GM21381 (cell line): Measurements from ENCODE around the gene GRB10.
"Not testable (repeated sequence)": the region's sequence is repeated elsewhere in the genome, so short reads cannot be mapped to it uniquely, and the experiment has no call there.

Experiments used
- ATAC-seq: cut with Tn5 transposase; IDR thresholded peaks from one replicate; pipeline ENCODE4 v1.9.1; 2021; ENCODE audit warnings: mild to moderate bottlenecking, moderate library complexity; ENCODE audit not compliant: unreplicated experiment

The GRB10 gene

DNA sequence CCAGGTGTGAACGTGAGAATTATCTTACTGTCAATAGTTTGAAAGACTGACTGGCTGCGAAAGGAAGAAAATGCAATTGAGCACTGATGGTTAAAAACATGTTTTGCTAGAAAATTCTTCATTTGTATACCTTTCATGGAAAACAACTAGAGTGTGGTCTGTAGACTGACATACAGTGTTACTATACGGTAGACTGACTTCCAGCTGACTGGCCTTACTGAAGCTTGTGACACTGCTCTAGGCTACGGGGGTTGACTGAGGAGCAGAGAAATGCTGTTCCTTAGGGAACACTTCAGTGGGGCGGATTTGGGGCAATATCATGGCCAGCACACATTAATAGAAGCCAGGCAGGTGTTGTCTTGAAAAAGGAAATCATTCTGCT lies 191.6 kb downstream of the GRB10 start:
- no peak for ATAC-seq

- ATAC-seq = no peak
Observed at GRCh38 chr7:50590535-50590934, 192.2 kb downstream of the GRB10 start.

GRCh38 chr7:50589364-50589763 lies 193.3 kb downstream of the GRB10 start:
- no peak for ATAC-seq

- ATAC-seq = no peak
Observed at GRCh38 chr7:50588937-50589336, 193.8 kb downstream of the GRB10 start.

DNA sequence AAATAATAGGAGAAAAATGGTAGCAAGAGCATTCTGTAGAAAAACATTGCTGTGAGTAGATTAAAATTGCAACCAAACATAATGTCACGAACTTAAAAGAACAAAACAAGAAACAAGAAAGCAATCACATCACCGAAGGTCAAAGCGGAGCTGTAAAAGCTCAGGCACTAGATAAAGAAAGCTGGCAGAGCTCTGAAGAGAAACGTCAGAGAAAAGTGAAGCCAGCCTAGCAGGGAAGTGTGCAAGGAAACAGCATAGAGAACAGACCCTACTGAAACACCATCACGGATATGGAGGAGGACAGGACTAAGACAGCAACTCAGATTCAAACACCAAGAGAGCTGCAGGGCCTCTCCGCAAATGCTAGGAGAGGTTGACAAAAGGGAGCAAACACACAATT lies 195.0 kb downstream of the GRB10 start:
- ATAC-seq = no peak

- no peak for ATAC-seq
Observed at GRCh38 chr7:50584793-50585408, 197.8 kb downstream of the GRB10 start.

- ATAC-seq = no peak
Observed at GRCh38 chr7:50584386-50584785, 198.3 kb downstream of the GRB10 start.

- ATAC-seq = not testable (repeated sequence)
Observed at GRCh38 chr7:50583295-50583694, 199.4 kb downstream of the GRB10 start.

DNA sequence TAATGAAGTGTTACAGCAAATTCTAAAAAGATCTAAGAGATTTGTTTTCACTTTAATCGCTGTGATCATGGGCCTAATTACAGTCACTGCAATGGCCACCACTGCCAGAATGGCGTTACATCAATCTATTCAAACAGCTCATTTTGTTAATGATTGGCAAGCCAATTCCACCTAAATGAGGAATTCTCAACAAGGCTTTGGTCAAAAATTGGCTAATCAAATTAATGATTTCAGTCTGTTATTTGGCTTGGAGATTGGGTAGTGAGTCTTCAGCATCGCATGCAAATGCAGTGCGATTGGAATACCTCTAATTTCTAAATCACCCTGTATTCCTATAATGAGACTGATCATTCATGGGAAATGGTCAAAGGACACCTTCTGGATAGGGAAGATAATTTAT lies 200.4 kb downstream of the GRB10 start:
- ATAC-seq = not testable (repeated sequence)

DNA sequence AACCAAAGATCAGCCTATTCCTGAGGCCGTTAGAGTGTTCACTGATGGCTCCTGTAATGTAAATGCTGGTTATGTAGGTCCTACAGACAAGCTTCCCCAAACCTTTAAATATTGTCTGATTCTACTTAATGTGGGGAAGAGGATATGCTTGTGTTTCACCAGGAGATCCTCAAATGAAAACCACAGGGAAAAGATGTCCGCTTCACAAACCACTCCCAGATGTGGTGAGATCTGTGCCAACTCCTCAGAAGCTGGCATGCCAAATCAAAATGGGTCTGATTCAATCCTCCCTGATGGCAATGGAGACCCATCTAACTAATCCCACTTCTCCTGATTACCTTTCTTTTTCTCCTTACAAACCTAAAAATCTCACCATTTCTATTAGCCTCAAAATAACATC lies 202.0 kb downstream of the GRB10 start:
- ATAC-seq = not testable (repeated sequence)

- ATAC-seq = no peak
Observed at GRCh38 chr7:50580057-50580456, 202.6 kb downstream of the GRB10 start.

- ATAC-seq = not testable (repeated sequence)
Observed at GRCh38 chr7:50578105-50578504, 204.6 kb downstream of the GRB10 start.

GRCh38 chr7:50577569-50577968 lies 205.1 kb downstream of the GRB10 start:
- no peak for ATAC-seq

DNA sequence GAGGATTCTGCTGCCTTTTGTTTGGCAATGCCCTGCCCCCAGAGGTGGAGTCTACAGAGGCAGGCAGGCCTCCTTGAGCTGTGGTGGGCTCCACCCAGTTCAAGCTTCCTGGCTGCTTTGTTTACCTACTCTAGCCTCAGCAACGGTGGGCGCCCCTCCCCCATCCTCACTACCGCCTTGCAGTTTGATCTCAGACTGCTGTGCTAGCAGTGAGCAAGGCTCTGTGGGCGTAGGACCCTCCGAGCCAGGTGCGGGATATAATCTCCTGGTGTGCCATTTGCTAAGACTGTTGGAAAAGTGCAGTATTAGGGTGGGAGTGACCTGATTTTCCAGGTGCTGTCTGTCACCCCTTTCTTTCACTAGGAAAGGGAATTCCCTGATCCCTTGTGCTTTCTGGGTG lies 206.3 kb downstream of the GRB10 start:
- not testable (repeated sequence) for ATAC-seq

DNA sequence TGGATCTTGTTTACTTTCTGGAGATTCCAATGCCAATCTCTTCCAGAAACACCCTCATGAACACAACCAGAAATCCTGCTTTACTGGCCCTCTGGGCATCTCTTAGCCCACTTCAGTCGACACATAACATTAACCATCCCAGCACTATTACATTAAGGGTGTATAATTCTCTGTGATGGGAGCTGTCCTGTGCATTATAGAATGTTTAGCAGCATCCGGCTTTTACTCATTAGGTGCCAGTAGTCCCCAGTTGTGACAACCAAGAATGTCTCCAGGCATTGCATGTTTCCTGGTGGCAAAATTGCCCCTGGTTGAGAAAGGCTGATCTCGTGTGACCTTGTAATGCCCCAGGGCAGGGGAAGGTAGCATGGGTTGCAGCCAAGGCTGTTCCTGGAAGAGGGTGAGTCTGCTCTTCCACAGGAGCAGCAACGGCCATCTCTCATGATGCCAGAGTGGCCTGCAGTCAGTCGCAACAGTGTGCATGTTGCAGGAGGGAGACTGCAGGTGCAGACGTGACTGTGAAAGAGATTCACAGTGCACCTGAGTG lies 214.9 kb downstream of the GRB10 start:
- ATAC-seq = no peak

DNA sequence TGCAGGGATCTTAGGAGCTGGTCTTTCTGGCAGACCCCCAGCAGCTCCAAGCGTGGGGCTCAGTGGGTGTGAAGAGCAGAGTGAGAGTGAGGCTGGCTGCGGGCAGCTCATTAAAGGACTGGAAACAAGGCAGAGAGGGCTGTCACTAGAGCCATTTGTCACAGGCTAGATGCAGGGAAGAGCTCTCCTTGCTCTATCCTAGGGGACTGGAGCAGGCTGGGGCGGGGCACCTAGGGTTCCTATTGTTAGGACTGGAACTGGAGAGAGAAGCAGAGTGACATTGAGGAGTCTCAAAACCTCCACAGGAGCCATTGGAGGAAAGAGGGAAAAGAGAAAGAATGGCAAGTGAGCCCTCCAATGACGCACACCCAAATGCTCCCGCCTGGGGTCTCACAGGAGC lies 216.7 kb downstream of the GRB10 start:
- no peak for ATAC-seq

DNA sequence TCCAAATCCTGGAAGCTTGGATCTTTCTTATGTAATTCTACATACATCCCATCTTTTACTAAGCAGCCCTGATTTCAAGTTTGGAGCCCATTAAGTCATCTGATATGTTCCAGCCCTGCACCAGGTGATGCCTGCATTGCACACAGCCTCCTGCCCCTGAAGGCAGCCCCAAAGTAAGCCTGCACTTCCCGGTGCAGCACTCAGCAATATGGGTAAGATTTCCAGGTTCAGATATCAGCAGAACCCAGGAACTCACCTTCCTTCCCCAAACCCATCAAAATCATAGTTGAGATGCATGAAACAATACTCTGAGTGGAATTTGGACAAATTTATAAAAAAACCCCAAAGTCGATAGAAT lies 217.2 kb downstream of the GRB10 start:
- no peak for ATAC-seq

DNA sequence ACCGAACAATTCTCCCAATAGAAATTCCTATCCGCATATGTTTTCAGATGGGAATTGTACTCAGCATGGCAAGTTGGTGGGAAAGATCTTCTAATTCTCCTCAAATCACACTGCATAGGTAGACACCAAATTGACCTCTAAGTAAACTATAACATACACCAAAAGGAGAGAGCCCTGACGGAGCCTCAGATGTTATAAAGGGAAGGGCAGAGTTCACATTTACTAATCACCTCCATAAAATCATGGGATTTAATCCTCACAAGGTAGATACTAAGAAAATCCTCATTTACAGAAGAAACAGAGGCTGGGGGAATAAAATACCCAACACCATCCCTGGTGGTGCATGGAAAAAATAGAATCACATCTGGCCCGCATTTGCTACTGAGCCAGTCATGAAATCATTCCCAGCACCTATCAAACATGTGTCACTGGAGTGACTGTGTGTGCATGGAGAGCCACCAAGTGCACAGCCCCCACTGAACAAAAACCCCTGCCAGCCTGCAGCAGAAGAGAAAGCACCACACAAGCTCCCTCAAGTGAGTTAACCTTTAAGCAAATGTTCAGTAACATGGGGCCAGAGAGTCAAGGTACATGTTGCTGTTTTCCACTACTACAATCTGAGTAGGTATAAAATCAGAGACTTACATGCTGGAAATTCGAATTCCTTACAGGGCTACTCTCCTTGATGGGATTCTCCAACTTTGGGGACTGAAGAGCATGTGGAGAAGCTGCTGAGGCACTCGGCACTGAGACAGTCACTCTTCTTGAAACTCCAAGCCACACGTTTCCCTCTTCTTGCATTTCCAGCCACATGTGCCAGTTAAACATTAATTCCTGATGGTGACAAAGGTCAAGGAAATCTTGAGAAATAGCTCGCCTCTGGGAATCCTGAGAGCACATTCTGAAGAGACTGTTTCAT lies 217.8 kb downstream of the GRB10 start, which contains the start of gene DDC:
Gene DDC (minus strand): TSS at position 766 of the 919 bp plus-strand sequence. CDS start 21,320 bp downstream, outside the sequence.
- no peak for ATAC-seq

DNA sequence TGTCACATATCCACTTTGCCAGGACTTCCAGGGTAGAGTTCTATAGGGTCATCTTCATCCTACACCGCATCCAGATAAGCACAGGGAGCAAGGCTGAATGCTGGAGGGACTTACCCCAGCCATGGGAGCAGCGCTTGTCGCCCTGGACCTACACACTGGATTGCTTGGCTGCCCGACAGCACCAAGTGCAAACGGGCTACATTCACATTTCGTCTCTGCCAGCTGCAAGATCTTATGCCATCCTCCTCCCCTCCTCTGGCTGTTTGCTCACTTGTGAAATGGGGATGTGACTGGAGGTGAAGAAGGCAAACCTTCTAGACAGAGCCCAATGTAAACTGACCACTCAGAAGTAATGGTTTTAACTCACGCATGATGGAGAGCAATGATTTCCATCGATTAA lies 218.5 kb downstream of the GRB10 start:
- ATAC-seq = no peak

- no peak for ATAC-seq
Observed at GRCh38 chr7:50562136-50562535, 220.6 kb downstream of the GRB10 start.

DNA sequence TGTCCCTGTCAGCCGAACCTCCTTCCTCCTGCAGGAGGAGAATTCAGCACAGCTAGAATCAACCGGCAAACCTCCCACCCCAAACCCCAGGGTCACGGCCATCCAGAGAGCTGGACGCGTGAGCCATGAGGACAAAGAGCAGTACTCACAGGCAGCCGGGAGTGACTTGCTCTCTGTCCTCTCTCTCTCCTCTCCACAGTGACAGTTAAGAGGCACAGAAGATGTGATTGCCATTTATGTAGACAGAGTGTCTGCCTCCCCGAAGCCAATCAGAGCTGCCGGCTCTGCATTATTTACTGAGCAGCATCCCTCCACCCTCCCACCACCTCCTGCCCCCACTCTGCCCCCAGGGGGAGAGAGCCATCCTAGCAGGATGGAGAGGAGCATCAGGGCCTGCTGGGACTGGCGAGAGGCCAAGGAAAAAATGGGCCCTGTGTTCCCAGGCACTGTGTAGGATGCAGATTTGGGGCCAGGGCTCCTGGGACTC lies 221.8 kb downstream of the GRB10 start:
- no peak for ATAC-seq

DNA sequence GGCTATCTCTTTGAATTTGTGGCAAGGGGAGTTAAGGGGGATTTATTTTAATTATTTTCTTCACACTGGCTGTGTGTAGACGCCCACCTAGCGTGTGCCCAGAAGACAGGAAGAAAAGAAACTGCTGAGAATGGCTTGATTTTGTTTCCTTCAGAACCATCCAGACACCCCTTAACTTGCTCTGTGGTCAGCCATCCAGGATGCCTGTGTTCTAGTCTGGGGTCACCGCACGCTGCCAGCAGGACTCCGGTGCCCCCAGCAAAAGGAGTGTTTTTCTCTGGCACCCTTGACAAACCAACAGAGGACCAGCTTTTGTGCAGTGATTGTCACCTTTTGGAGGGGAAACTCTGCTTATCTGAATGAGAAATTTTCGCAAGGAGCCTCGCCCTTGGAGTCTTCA lies 222.8 kb downstream of the GRB10 start:
- ATAC-seq = no peak
